Astrocyte of the cerebellum (primary cell): ENCODE results near the gene OSBPL5.
"Not testable (repeated sequence)": the region's sequence is repeated elsewhere in the genome, so short reads cannot be mapped to it uniquely, and the experiment has no call there.

Experiments
- DNase-seq: peaks from one replicate; pipeline ENCODE4 v3.0.0-alpha.2; 2011; ENCODE audit warnings: low read depth
- H3K4me3 ChIP-seq: 2 replicates; pipeline ENCODE4 v1.5.1; 2011; ENCODE audit warnings: mild to moderate bottlenecking, low read depth, low read length, moderate library complexity
- CTCF ChIP-seq: IDR thresholded peaks from 2 replicates; pipeline ENCODE4 v1.5.1; 2012; ENCODE audit warnings: low read length, low read depth, moderate library complexity, mild to moderate bottlenecking; ENCODE audit errors: missing control alignments
- in situ Hi-C: cut with HindIII; loops from 2 replicates; pipeline ENCODE4 v1.10.0; 2017; ENCODE audit warnings: low sequenced_read_pairs

Gene OSBPL5

GRCh38 chr11:3077189-3077836 is 87.8 kb downstream of the OSBPL5 start:
- DNase-seq: no peak
- in situ Hi-C loops: no loop called here
- no peak for TF ChIP-seq CTCF
- H3K4me3 ChIP-seq: no peak overlapping the region

GRCh38 chr11:3074912-3075589 is 90.1 kb downstream of the OSBPL5 start:
- TF ChIP-seq CTCF: no peak
- H3K4me3 ChIP-seq: no peak overlapping the region
- in situ Hi-C loops: no loop called here
- DNase-seq: no peak

DNA sequence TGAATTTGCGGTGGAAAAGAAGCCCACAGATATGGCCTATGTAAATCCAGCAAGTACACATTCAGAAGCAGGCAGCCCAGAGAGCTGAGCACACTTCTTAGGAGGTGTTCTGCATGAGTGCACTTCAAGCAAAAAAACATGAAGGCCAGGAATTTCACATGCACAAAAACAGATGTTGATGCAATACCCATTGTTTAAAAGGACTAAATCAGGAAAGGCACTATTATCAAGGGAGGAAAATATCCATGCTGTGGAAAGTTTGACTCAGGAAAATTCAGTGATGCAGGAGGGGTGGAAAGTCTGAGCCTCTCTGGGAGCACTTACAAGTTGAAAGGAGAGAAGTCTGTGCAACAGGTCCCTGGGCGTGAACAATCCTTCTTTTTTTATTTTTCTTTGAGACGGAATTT is 92.1 kb downstream of the OSBPL5 start:
- in situ Hi-C loops: no loop called here

DNA sequence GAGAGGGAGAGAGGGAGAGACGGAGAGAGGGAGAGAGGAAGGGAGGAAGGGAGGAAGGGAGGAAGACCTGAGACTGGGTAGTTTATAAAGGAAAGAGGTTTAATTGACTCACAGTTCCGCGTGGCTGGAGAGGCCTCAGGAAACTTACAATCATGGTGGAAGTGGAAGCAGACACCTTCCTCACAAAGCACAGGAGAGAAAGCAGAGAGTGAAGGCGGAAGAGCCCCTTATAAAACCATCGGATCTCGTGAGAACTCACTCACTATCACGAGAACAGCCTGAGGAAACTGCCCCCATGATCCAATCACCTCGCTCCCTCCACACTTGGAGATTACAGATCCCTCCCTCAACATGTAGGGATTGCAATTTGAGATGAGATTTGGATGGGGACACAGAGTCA is 95.7 kb downstream of the OSBPL5 start:
- no peak overlapping the region for H3K4me3 ChIP-seq
- TF ChIP-seq CTCF: no peak
- DNase-seq: no peak
- in situ Hi-C loops: no loop called here

More for the DNA sequence above, 92.1 kb downstream of the OSBPL5 start:
- no peak for TF ChIP-seq CTCF
- DNase-seq: peak; percentile 91
- H3K4me3 ChIP-seq: no peak overlapping the region

GRCh38 chr11:3066308-3066707 is 98.8 kb downstream of the OSBPL5 start:
- H3K4me3 ChIP-seq, DNase-seq, in situ Hi-C loops: not testable (repeated sequence)

GRCh38 chr11:3064709-3065108 is 100.4 kb downstream of the OSBPL5 start:
- H3K4me3 ChIP-seq, in situ Hi-C loops, DNase-seq: not testable (repeated sequence)

DNA sequence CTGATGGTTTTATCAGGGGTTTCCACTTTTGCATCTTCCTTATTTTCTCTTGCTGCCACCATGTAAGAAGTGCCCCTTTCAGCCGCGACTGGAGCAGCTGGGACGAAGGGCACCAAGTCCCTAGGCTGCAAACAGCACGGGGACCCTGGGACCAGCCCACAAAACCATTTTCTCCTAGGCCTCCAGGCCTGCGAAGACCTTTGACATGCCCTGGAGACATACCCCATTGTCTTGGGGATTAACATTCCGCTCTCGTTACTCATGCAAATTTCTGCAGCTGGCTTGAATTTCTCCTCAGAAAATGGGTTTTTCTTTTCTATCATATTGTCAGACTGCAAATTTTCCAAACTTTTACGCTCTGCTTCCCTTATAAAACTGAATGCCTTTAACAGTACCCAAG is 101.2 kb downstream of the OSBPL5 start:
- in situ Hi-C loops, DNase-seq, H3K4me3 ChIP-seq: not testable (repeated sequence)

GRCh38 chr11:3063432-3063831 is 101.7 kb downstream of the OSBPL5 start:
- H3K4me3 ChIP-seq, DNase-seq, in situ Hi-C loops: not testable (repeated sequence)
